GM18498 (cell line): Measurements from ENCODE around the gene CRIP2.

ENCODE experiments used
- ATAC-seq: cut with Tn5 transposase; IDR thresholded peaks from one replicate; pipeline ENCODE4 v1.9.1; 2021; ENCODE audit warnings: mild to moderate bottlenecking, moderate library complexity; ENCODE audit not compliant: unreplicated experiment

Gene CRIP2

DNA sequence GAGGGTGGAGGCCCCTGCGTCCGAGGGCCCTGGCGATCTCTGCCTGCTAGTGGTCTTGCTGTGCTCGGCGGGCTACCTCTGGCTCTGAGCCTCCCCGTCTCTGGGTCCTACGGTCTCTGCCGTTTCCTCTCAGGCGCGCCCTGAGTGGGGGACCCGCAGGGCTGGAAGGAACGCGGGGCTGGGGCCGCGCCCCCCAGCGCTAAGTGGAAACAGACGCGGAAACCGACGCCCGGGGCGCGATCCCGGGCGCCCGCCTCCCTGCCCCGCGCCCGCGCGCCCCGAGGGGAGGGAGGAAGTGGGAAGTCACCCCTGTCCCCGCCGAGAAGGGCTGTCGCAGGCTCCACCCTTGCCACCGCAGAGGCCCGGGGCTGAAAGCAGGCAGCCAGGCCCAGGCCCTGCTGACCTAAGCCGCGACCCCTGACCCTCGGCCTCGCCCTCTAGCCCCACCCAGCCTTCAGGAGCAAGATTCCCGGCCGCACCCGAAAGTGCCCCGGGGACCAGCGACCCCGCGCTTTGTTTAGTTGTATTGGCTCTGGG, 12.9 kb downstream of the CRIP2 start:
- ATAC-seq: no peak

DNA sequence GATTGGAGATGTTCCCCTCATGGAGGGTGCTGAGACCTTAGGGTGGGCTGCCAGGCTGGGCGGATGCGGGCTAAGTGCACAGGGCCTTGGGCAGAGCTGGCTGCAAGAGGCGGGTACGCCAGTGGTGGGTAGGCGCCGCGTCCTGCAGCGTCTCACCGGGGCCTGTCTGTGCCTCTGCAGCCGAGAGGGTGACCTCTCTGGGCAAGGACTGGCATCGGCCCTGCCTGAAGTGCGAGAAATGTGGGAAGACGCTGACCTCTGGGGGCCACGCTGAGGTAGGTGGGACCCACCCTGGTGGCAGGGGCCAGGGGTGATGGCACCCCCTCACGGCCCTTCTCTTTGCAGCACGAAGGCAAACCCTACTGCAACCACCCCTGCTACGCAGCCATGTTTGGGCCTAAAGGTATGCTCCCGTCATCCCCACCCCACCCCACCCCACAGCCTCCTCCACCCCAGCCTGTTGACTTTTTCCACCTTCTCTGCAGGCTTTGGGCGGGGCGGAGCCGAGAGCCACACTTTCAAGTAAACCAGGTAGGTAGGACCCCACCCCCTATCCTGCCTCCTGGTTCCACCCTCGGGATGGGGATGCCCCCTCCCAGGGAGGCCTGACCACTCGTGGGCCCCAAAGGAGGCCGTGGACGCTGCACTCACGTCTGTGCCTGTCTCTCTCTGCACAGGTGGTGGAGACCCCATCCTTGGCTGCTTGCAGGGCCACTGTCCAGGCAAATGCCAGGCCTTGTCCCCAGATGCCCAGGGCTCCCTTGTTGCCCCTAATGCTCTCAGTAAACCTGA, 13.6 kb downstream of the CRIP2 start:
- no peak for ATAC-seq

- ATAC-seq: no peak
These were observed 14.3 kb downstream of the CRIP2 start for GRCh38 chr14:105488781-105489541.

DNA sequence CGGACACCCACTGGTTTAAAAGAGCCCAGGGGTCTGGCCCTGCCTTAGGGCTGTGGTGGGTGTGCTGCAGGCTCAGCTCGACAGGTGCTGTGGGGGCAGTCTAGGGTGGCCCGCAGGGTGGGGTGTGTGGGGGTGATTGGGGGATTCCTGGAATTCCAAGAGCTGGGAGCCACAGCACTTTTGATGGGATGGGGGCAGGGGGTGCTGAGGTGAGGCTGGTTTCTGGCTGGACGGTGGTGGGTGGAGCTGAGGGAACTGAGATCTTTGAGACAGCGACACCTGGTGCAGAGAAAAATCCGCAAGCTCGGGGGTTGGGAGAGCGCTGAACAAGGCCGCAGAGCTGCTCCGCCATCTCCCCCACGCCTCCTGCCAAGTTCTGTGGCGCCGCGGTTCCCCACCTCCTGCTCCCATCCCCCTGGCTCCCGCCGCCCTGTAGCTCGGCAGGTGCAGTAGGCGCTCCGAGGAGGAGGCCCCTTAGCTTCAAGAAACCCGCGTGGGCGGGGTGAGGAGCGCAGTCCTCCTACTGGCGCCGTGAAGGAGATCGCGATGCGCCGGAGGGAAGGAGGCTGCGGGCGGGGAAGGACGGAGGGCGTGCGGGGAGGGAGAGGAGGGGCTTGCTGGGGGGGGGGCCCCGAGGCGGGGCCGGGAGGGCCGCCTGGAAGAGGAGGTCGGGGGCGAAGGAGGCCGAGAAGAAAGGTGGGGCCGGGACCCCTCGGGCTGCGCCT, 15.1 kb downstream of the CRIP2 start:
- no peak for ATAC-seq

GRCh38 chr14:105490267-105490571, 15.6 kb downstream of the CRIP2 start:
- peak; percentile 2 for ATAC-seq

DNA sequence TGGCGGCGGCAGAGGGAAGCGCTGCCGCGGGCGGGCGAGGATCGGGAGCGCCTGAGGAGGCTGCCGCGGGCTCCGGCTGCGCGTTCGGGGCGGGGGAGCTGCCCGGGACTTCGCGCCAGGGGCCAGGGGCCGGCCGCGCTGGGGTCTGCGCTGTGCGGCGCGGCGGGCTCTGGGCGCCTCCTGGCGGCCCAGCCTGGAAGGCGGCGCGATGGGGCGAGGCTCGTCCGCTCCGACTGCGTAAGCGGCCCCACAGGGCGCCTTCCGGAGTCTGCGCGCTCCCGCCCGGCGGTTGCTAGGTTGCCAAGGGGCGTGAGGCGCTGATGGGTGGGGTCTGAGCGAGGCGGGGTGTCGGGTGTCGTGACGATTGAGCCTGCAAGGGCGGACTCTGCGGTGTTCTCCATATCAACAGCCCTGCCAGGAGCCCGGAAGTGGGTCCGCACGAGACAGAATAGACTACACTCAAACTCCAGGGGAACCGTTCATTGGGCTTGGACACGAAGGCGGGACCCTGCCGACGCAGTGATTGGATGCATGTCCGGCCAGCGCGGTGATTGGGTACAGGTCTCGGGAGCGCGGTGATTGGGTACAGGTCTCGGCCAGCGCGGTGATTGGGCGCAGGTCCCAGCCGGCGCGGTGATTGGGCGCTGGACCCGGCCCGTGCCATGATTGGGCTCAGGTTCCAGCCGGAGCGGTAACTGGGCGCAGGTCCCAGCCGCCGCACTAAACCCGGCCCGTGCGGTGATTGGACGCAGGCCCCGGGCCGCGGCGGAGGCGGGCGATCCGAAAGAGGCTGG, 16.1 kb downstream of the CRIP2 start, which contains the start of gene TEDC1:
TEDC1 (plus strand) TSS at position 675 of the 794 bp plus-strand sequence. CDS start 130 bp downstream, outside the sequence.
- peak; percentile 68 for ATAC-seq

DNA sequence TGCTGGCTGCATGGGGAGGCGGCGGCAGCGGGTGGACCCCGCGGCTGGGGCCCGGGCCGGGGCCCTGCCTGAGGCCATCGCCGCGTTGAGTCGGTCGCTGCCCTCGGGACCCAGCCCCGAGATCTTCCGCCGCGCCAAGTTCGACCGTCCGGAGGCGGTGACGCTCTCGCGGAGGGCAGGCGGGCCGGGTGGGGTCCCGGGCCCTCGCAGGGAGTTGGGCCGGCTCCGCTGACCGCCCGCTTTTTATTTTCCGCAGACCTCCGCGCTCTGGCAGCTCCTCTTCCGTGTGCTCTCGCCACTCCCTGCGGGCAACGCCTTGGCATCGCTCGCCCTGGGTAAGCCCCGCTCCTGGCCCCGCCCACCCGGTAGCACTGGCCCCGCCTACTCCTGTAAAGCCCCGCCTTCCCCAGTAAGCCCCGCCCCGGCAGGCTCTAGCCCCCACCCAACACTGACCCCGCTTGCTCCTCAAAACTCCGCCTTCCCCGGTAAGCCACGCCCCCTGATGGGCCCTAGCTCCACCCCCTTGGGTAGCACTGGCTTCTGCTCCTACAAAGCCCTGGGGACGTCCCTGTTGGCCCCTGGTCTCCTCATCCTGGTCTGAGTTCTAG, 16.8 kb downstream of the CRIP2 start:
- ATAC-seq: no peak

GRCh38 chr14:105492031-105492970, 17.7 kb downstream of the CRIP2 start:
- no peak for ATAC-seq

- no peak for ATAC-seq
These were observed 18.6 kb downstream of the CRIP2 start for GRCh38 chr14:105492971-105493871.

GRCh38 chr14:105493921-105494605, 19.4 kb downstream of the CRIP2 start:
- no peak for ATAC-seq

- ATAC-seq: no peak
These were observed 19.9 kb downstream of the CRIP2 start for GRCh38 chr14:105494606-105494929.

- ATAC-seq: no peak
These were observed 20.7 kb downstream of the CRIP2 start for GRCh38 chr14:105495101-105495989.

DNA sequence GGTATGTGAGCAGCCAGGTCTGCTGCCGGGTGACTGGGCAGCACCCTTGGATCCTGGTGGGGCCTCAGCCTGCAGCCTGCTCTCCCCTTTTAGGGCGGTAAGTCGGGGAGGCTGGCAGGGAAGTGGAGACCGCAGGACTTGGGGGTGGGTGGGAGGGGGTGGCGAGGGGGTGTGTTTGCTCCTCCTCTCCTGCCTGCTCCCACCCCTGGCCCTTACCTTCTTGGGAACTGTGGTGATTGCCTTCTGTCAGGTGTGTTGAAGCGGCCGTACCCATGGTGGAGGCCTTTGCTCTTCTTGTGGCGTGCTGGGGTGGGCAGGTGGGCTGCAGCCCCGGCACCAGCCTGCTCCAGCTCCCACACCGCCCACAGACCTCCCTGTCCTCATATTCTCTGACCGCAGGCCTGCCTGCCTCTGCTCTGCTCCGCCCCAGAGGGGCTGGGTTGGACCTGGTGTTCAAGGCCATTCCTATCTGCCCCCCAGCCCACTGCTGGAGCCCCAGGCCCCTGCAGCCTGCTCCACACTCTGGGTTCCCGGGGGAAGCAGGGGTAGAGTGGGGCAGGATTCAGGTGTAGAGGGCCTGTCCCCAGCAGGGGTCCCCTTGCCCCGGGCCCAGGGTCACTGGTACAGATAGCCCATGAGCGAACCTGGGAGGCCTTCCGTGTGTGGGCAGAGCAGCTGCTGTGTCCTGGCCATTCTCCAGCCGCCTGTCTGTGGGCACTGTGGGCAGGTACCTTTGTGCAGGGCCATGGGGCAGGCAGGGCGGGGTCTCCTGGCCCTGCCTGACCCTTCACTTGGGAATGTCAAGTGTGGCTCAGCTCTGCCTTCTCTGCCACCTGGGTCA, 21.6 kb downstream of the CRIP2 start:
- ATAC-seq: no peak

DNA sequence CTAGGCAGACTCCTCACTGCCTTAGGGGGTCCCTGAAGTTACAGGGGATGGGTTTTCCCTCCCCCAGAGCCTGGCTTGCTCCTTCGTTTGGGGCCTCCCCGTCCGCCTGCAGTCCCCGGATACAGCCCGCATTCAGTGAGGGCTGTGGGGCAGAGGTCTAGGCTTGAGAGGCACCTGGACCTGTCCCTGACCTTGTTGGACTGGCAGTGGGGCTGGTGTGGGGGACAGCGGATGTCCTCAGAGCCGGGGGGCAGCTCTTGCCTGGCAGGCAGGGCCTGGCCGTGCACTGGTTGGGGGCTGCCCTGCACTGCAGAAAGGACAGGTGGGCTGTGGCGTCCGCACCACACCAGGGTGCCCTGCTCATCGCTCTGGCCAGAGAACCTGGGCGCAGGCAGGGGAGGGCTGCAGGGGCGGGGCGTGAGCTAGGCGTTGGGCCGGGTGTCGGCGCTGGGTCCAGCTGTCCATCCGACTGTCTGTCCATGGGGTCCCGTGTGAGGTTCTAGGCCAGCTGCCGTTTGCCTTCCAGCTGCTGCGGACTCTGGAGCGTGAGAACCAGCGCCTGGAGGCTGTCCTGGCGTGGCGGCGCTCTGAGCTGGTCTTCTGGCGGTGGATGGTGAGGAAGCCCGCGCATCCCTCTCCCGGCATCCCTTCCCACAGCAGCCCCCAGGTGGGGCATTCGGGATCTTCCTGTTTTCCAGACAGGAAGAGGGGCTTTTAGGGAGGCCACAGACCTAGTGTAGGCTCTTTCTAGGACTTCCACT, 22.4 kb downstream of the CRIP2 start:
- ATAC-seq: no peak
